ENCODE data around the gene ABLIM2.

Gene ABLIM2

GRCh38 chr4:8197521-8197920 lies 38.9 kb upstream of the ABLIM2 start:
- Histone ChIP-seq H3K4me3 (ENCODE audit: low read length) (no peak overlapping the region), H2AFZ (ENCODE audit: low read length) (no peak overlapping the region), H3K36me3 (replicated peaks; ENCODE audit: insufficient read depth, low read length) (no peaks in the 10 kb centered on the region), H3K27ac (ENCODE audit: low read length) (no peak overlapping the region), H3K9me3 (replicated peaks; ENCODE audit: insufficient read depth, low read length) (no peaks in the 10 kb centered on the region), H3K4me2 (ENCODE audit: low read depth, low read length) (no peak overlapping the region), H3K9me2 (replicated peaks; ENCODE audit: insufficient read depth, low read length) (no peaks in the 10 kb centered on the region), H4K20me1 (ENCODE audit: insufficient read depth, low read length) (no peaks in the 10 kb centered on the region), H3K27me3 (replicated peaks; ENCODE audit: insufficient read depth, low read length) (peaks cover 26% of the 10 kb centered on the region), H3K4me1 (ENCODE audit: low read length) (peaks cover 6% of the 10 kb centered on the region), H3K9ac (ENCODE audit: low read length) (no peak overlapping the region), H3K79me2 (ENCODE audit: low read length) (no peaks in the 10 kb centered on the region), H3F3A (ENCODE audit: insufficient read depth, low read length) (no peaks in the 10 kb centered on the region)
- TF ChIP-seq EZH2 (optimal IDR thresholded peaks at IDR 0.05; ENCODE audit: low read depth, low read length) (no peak), CTCF (IDR thresholded peaks at IDR 0.05; ENCODE audit: low read length) (no peak), EZH2phosphoT487 (IDR thresholded peaks at IDR 0.05; ENCODE audit: low read length) (no peak)
- DNase-seq: no peak

GRCh38 chr4:8195841-8196458 lies 37.3 kb upstream of the ABLIM2 start:
- H3K4me1 ChIP-seq (ENCODE audit: low read length): peaks cover 12% of the 10 kb centered on the region
- DNase-seq: no peak
- H2AFZ ChIP-seq (ENCODE audit: low read length): no peak overlapping the region
- no peaks in the 10 kb centered on the region for H3K79me2 ChIP-seq (ENCODE audit: low read length)
- no peaks in the 10 kb centered on the region for H3K9me3 ChIP-seq (replicated peaks; ENCODE audit: insufficient read depth, low read length)
- no peaks in the 10 kb centered on the region for H4K20me1 ChIP-seq (ENCODE audit: insufficient read depth, low read length)
- H3K9ac ChIP-seq (ENCODE audit: low read length): no peak overlapping the region
- H3K9me2 ChIP-seq (replicated peaks; ENCODE audit: insufficient read depth, low read length): no peaks in the 10 kb centered on the region
- H3K36me3 ChIP-seq (replicated peaks; ENCODE audit: insufficient read depth, low read length): no peaks in the 10 kb centered on the region
- no peak overlapping the region for H3K27ac ChIP-seq (ENCODE audit: low read length)
- peaks cover 26% of the 10 kb centered on the region for H3K27me3 ChIP-seq (replicated peaks; ENCODE audit: insufficient read depth, low read length)
- TF ChIP-seq CTCF (IDR thresholded peaks at IDR 0.05; ENCODE audit: low read length) (no peak), EZH2 (optimal IDR thresholded peaks at IDR 0.05; ENCODE audit: low read depth, low read length) (no peak), EZH2phosphoT487 (IDR thresholded peaks at IDR 0.05; ENCODE audit: low read length) (no peak)
- no peak overlapping the region for H3K4me2 ChIP-seq (ENCODE audit: low read depth, low read length)
- peaks cover 7% of the 10 kb centered on the region; the same call in 1 of the 2 replicates for H3F3A ChIP-seq (ENCODE audit: insufficient read depth, low read length)
- H3K4me3 ChIP-seq (ENCODE audit: low read length): no peak overlapping the region

GRCh38 chr4:8195431-8195830 lies 36.8 kb upstream of the ABLIM2 start:
- peaks cover 26% of the 10 kb centered on the region for H3K27me3 ChIP-seq (replicated peaks; ENCODE audit: insufficient read depth, low read length)
- TF ChIP-seq CTCF (IDR thresholded peaks at IDR 0.05; ENCODE audit: low read length) (no peak), EZH2 (optimal IDR thresholded peaks at IDR 0.05; ENCODE audit: low read depth, low read length) (no peak), EZH2phosphoT487 (IDR thresholded peaks at IDR 0.05; ENCODE audit: low read length) (no peak)
- H4K20me1 ChIP-seq (ENCODE audit: insufficient read depth, low read length): no peaks in the 10 kb centered on the region
- no peak overlapping the region for H3K4me3 ChIP-seq (ENCODE audit: low read length)
- H3K27ac ChIP-seq (ENCODE audit: low read length): no peak overlapping the region
- peaks cover 15% of the 10 kb centered on the region for H3K4me1 ChIP-seq (ENCODE audit: low read length)
- no peak overlapping the region for H2AFZ ChIP-seq (ENCODE audit: low read length)
- H3K36me3 ChIP-seq (replicated peaks; ENCODE audit: insufficient read depth, low read length): no peaks in the 10 kb centered on the region
- H3K9me2 ChIP-seq (replicated peaks; ENCODE audit: insufficient read depth, low read length): no peaks in the 10 kb centered on the region
- DNase-seq: no peak
- no peaks in the 10 kb centered on the region for H3K79me2 ChIP-seq (ENCODE audit: low read length)
- H3F3A ChIP-seq (ENCODE audit: insufficient read depth, low read length): peaks cover 7% of the 10 kb centered on the region; the same call in 1 of the 2 replicates
- no peaks in the 10 kb centered on the region for H3K9me3 ChIP-seq (replicated peaks; ENCODE audit: insufficient read depth, low read length)
- H3K9ac ChIP-seq (ENCODE audit: low read length): no peak overlapping the region
- no peak overlapping the region for H3K4me2 ChIP-seq (ENCODE audit: low read depth, low read length)
